HepG2 (cell line): ENCODE results near the gene ZFP36L2. TPM values are rescaled to one million over a fixed set of nuclear protein-coding genes. Genes with fewer than 3 reads are reported as not detected.

Source experiments
- ARHGAP35 ChIP-seq: sonication (generic); formaldehyde crosslinking; IDR thresholded peaks from 2 replicates; pipeline ENCODE4 v1.9.0; 2022; ENCODE audit warnings: mild to moderate bottlenecking, inconsistent platforms, moderate library complexity, missing genetic modification reagents, borderline replicate concordance
- ATRX ChIP-seq: sonication (generic); formaldehyde crosslinking; IDR thresholded peaks from 2 replicates; pipeline ENCODE4 v1.4.0; 2020; ENCODE audit warnings: missing genetic modification reagents, borderline replicate concordance
- CREM ChIP-seq, 2 experiments: sonication (generic) in 1 of 2; formaldehyde crosslinking in 1 of 2; IDR thresholded peaks; 2 replicates each; pipeline versions ENCODE4 v1.4.0 to v1.6.1; 2016 to 2020; ENCODE audit warnings: antibody characterized with exemption in 1 of 2, mild to moderate bottlenecking in 1 of 2, missing genetic modification reagents in 1 of 2
- DBP ChIP-seq: sonication (generic); formaldehyde crosslinking; IDR thresholded peaks from 2 replicates; pipeline ENCODE4 v1.4.0; 2020; ENCODE audit warnings: missing genetic modification reagents; ENCODE audit errors: not compliant biosample characterization
- GABPA ChIP-seq, 2 experiments: IDR thresholded peaks; 2 replicates each; pipeline ENCODE4 v1.6.1; 2011 to 2016; ENCODE audit warnings: low read depth in 2 of 2, low read length in 1 of 2, missing biosample characterization in 1 of 2, missing genetic modification characterization in 1 of 2
- ISL2 ChIP-seq: sonication (generic); formaldehyde crosslinking; IDR thresholded peaks from 2 replicates; pipeline ENCODE4 v1.5.0; 2020; ENCODE audit warnings: missing genetic modification reagents
- MTA3 ChIP-seq: sonication (generic); formaldehyde crosslinking; IDR thresholded peaks from 2 replicates; pipeline ENCODE4 v1.4.0; 2020; ENCODE audit warnings: missing genetic modification reagents
- NBN ChIP-seq: fragments of 450-650 bp; conservative IDR thresholded peaks from 2 replicates; pipeline ENCODE4 v1.6.1; 2017
- SALL1 ChIP-seq: sonication (generic); formaldehyde crosslinking; IDR thresholded peaks from 2 replicates; pipeline ENCODE4 v1.8.0; 2022; ENCODE audit warnings: mild to moderate bottlenecking, missing genetic modification reagents
- SOX5 ChIP-seq: IDR thresholded peaks from 2 replicates; pipeline ENCODE4 v1.6.1; 2016; ENCODE audit warnings: borderline replicate concordance
- THAP8 ChIP-seq: sonication (generic); formaldehyde crosslinking; IDR thresholded peaks from 2 replicates; pipeline ENCODE4 v1.5.1; 2020; ENCODE audit warnings: missing genetic modification reagents, mild to moderate bottlenecking, borderline replicate concordance
- ZBTB34 ChIP-seq: sonication (generic); formaldehyde crosslinking; IDR thresholded peaks from 2 replicates; pipeline ENCODE4 v1.8.0; 2022; ENCODE audit warnings: mild to moderate bottlenecking, missing genetic modification reagents
- ZFP91 ChIP-seq: sonication (generic); formaldehyde crosslinking; IDR thresholded peaks from 2 replicates; pipeline ENCODE4 v1.9.0; 2022; ENCODE audit warnings: missing genetic modification reagents, mild to moderate bottlenecking, borderline replicate concordance
- polyA plus RNA-seq, 8 experiments: library from polyadenylated mRNA; depleted of rRNA in 3 of 8; stranded (reverse) in 7 of 8; unstranded in 1 of 8; fragments of >200 nt; fragmentation: Illumina TruSeq in 4 of 8; extraction: Trizol in 4 of 8; gene quantifications; 2 replicates each; pipeline versions ENCODE4 v1.2.1 to v1.2.3, GENCODE V29; 2011 to 2016; ENCODE audit warnings: low read depth in 4 of 8, missing spikeins in 1 of 8, mixed read lengths in 1 of 8; ENCODE audit not compliant: insufficient read depth in 1 of 8
- total RNA-seq, 5 experiments: library from RNA; depleted of rRNA; stranded (reverse); fragments of >200 nt; fragmentation: Illumina TruSeq; extraction: Trizol; gene quantifications; 2 replicates each; pipeline ENCODE4 v1.2.3, GENCODE V29; 2016; ENCODE audit warnings: low read depth in 1 of 5
- TF ChIP-seq, protein P1 (sequence below): sonication (generic); formaldehyde crosslinking; conservative IDR thresholded peaks from 2 replicates; pipeline ENCODE4 v1.8.0; 2022; ENCODE audit warnings: low read depth, missing genetic modification reagents
- TF ChIP-seq, protein P2 (sequence below): sonication (generic); formaldehyde crosslinking; IDR thresholded peaks from 2 replicates; pipeline ENCODE4 v1.4.0; 2020; ENCODE audit warnings: missing genetic modification reagents, mild to moderate bottlenecking, borderline replicate concordance
- TF ChIP-seq, protein P3 (sequence below): sonication (generic); formaldehyde crosslinking; IDR thresholded peaks from 2 replicates; pipeline ENCODE4 v1.8.1; 2023; ENCODE audit warnings: mild to moderate bottlenecking, missing genetic modification reagents

The ZFP36L2 gene
- total and polyA plus RNA-seq, 2 of the 13 experiments (the other 11 are each of a cell fraction or from before 2014, with no cell fraction given) = 11.2 to 21.8 TPM

- TF ChIP-seq, protein P1, sequence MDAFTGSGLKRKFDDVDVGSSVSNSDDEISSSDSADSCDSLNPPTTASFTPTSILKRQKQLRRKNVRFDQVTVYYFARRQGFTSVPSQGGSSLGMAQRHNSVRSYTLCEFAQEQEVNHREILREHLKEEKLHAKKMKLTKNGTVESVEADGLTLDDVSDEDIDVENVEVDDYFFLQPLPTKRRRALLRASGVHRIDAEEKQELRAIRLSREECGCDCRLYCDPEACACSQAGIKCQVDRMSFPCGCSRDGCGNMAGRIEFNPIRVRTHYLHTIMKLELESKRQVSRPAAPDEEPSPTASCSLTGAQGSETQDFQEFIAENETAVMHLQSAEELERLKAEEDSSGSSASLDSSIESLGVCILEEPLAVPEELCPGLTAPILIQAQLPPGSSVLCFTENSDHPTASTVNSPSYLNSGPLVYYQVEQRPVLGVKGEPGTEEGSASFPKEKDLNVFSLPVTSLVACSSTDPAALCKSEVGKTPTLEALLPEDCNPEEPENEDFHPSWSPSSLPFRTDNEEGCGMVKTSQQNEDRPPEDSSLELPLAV (CRISPR knock-in tag) = 0 out of 2 replicates have a peak, but pooled peaks have one; percentile 5
- no peak for TF ChIP-seq GABPA (IDR thresholded peaks at IDR 0.05; ENCODE audit: low read depth, low read length)
- no peak for TF ChIP-seq GABPA (CRISPR knock-in tag; IDR thresholded peaks at IDR 0.05; ENCODE audit: low read depth)
- TF ChIP-seq ZFP91 (CRISPR knock-in tag) = no peak; the same call in 1 of the 2 replicates
- no peak for TF ChIP-seq CREM (IDR thresholded peaks at IDR 0.05)
- TF ChIP-seq CREM (CRISPR knock-in tag; IDR thresholded peaks at IDR 0.05) = no peak
- TF ChIP-seq ISL2 (CRISPR knock-in tag) = no peak
- TF ChIP-seq NBN = no peak
- no peak for TF ChIP-seq MTA3
- peak; percentile 78 for TF ChIP-seq ARHGAP35 (CRISPR knock-in tag)
- TF ChIP-seq SALL1 = peak; percentile 74
- TF ChIP-seq DBP (CRISPR knock-in tag) = peak; percentile 31
- TF ChIP-seq ZBTB34 (CRISPR knock-in tag) = no peak
- TF ChIP-seq, protein P2, sequence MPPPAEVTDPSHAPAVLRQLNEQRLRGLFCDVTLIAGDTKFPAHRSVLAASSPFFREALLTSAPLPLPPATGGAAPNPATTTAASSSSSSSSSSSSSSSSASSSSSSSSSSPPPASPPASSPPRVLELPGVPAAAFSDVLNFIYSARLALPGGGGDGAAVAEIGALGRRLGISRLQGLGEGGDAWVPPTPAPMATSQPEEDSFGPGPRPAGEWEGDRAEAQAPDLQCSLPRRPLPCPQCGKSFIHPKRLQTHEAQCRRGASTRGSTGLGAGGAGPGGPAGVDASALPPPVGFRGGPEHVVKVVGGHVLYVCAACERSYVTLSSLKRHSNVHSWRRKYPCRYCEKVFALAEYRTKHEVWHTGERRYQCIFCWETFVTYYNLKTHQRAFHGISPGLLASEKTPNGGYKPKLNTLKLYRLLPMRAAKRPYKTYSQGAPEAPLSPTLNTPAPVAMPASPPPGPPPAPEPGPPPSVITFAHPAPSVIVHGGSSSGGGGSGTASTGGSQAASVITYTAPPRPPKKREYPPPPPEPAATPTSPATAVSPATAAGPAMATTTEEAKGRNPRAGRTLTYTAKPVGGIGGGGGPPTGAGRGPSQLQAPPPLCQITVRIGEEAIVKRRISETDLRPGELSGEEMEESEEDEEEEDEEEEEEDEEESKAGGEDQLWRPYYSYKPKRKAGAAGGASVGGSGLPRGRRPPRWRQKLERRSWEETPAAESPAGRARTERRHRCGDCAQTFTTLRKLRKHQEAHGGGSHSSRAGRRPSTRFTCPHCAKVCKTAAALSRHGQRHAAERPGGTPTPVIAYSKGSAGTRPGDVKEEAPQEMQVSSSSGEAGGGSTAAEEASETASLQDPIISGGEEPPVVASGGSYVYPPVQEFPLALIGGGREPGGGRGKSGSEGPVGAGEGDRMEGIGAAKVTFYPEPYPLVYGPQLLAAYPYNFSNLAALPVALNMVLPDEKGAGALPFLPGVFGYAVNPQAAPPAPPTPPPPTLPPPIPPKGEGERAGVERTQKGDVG (CRISPR knock-in tag) = no peak
- TF ChIP-seq THAP8 (CRISPR knock-in tag) = peak; percentile 71; the same call in 1 of the 2 replicates
- TF ChIP-seq, protein P3, sequence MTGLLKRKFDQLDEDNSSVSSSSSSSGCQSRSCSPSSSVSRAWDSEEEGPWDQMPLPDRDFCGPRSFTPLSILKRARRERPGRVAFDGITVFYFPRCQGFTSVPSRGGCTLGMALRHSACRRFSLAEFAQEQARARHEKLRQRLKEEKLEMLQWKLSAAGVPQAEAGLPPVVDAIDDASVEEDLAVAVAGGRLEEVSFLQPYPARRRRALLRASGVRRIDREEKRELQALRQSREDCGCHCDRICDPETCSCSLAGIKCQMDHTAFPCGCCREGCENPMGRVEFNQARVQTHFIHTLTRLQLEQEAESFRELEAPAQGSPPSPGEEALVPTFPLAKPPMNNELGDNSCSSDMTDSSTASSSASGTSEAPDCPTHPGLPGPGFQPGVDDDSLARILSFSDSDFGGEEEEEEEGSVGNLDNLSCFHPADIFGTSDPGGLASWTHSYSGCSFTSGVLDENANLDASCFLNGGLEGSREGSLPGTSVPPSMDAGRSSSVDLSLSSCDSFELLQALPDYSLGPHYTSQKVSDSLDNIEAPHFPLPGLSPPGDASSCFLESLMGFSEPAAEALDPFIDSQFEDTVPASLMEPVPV (CRISPR knock-in tag) = no peak
- no peak for TF ChIP-seq ATRX (CRISPR knock-in tag)
- no peak for TF ChIP-seq SOX5 (CRISPR knock-in tag)
Measured at GRCh38 chr2:43225788-43226557, 433 bp downstream of the ZFP36L2 start (continued).
